A549 treated with ZK216348 at 1 μM for 4 hours (cell line): ENCODE measurements around the gene TSLP. TPM values are rescaled to one million over a fixed set of nuclear protein-coding genes. Genes with fewer than 3 reads are reported as not detected.

ENCODE experiments used
- total RNA-seq: library from RNA; stranded (reverse); fragments of 200-300 nt; extraction: Qiagen RNA extraction; gene quantifications from 5 replicates; pipeline ENCODE4 v1.2.3, GENCODE V29; 2022; ENCODE audit warnings: low read depth

Gene TSLP
- not detected in 5 replicates for total RNA-seq

GRCh38 chr5:111071413-111071812, at the start of gene TSLP:
TSS of gene TSLP (plus strand) at chr5:111071713. CDS start at chr5:111071891, 178 bp downstream.

DNA sequence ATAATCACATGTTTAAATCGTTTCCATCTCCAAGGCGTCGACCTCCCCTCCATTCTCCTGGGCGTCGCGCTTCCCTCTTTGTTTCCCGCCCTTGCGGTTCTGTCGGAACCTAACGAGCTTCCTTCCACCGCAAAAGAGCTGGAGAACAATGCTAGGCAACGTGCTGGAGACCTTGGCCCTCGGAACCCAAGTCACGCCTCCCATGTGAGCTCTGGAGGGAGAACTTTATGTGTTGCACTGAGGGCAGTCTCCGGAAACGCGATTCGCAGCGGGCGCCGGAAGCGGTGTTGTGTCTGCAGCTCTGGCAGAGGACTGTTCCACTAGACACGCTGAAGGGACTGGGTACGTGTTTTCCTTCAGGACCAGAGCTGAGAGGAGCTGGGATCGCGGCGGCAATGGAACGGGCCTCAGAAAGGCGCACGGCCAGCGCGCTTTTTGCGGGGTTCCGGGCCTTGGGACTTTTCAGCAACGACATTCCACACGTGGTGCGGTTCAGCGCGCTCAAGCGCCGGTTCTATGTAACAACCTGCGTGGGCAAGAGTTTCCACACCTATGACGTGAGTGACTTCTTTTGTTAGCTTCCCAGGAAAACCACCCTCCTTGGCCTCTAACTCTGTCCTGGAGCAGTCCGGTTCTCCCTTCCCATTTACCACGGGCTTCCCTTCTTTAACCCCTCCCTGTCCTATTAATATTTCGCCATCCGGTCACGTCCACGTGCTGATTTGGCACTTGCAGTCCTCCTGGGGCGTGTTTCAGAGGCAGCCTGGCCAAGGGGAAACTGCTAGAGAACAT, 20.7 kb downstream of the TSLP start, which contains the start of gene WDR36:
WDR36 (plus strand) TSS at position 287 of the 792 bp plus-strand sequence; CDS start at position 396, 109 bp downstream.

Other genes starting within 250 kb of the TSLP start
- 10.6 to 17.1 TPM (median 14.6 TPM) in 5 replicates for gene WDR36, start 20.6 kb downstream of the TSLP start, total RNA-seq
- not detected in 5 replicates for gene CAMK4, start 152.7 kb downstream of the TSLP start, total RNA-seq